Astrocyte of the spinal cord (primary cell): ENCODE data around the gene BLTP3A.
"Not testable (repeated sequence)": the region's sequence is repeated elsewhere in the genome, so short reads cannot be mapped to it uniquely, and the experiment has no call there.

Experiments
- DNase-seq: peaks from one replicate; pipeline ENCODE4 v3.0.0; 2011; ENCODE audit warnings: low read depth, low spot score
- H3K4me3 ChIP-seq: 2 replicates; pipeline ENCODE4 v1.5.1; 2011; ENCODE audit warnings: low read depth, mild to moderate bottlenecking, low read length, moderate library complexity
- CTCF ChIP-seq: IDR thresholded peaks from 2 replicates; pipeline ENCODE4 v1.5.1; 2012; ENCODE audit warnings: low read depth, mild to moderate bottlenecking, low read length, inconsistent platforms
- in situ Hi-C: cut with HindIII; loops from 2 replicates; pipeline ENCODE4 v1.10.0; 2017; ENCODE audit warnings: low sequenced_read_pairs

The BLTP3A gene

GRCh38 chr6:34791701-34792604 is at the start of gene BLTP3A:
TSS of gene BLTP3A (plus strand) at chr6:34792083. CDS start at chr6:34792251, 168 bp downstream.
- in situ Hi-C loops, result no loop called here
- peak within 1 kb of the TSS; percentile 79 for H3K4me3 ChIP-seq
- no peak for TF ChIP-seq CTCF
- peak; percentile 45 for DNase-seq

GRCh38 chr6:34742094-34742493 is 49.8 kb upstream of the BLTP3A start:
- no peak for DNase-seq
- TF ChIP-seq CTCF, result no peak
- no peak overlapping the region for H3K4me3 ChIP-seq
- in situ Hi-C loops, result no loop called here

- in situ Hi-C loops, result no loop called here
- DNase-seq, result no peak
- TF ChIP-seq CTCF, result no peak
- H3K4me3 ChIP-seq, result no peak overlapping the region
These were observed 48.1 kb upstream of the BLTP3A start for GRCh38 chr6:34743625-34744293.

GRCh38 chr6:34744294-34744647 is 47.6 kb upstream of the BLTP3A start:
- DNase-seq, H3K4me3 ChIP-seq, in situ Hi-C loops: not testable (repeated sequence)

GRCh38 chr6:34745277-34746103 is 46.4 kb upstream of the BLTP3A start:
- in situ Hi-C loops, result no loop called here
- no peak overlapping the region for H3K4me3 ChIP-seq
- TF ChIP-seq CTCF, result no peak
- no peak for DNase-seq

- in situ Hi-C loops, result no loop called here
- no peak for TF ChIP-seq CTCF
- no peak for DNase-seq
- no peak overlapping the region for H3K4me3 ChIP-seq
These were observed 45.6 kb upstream of the BLTP3A start for GRCh38 chr6:34746104-34746846.
